Amygdala (tissue), 56 donors: ENCODE measurements around the gene OPN1SW.

Experiments used
- DNase-seq, 56 donors: peaks; one replicate each; lab custom pipeline; 2025; lab: John Stamatoyannopoulos, UW

The OPN1SW gene

GRCh38 chr7:128767475-128768110 lies 8.0 kb downstream of the OPN1SW start:
- DNase-seq, result no peak

DNA sequence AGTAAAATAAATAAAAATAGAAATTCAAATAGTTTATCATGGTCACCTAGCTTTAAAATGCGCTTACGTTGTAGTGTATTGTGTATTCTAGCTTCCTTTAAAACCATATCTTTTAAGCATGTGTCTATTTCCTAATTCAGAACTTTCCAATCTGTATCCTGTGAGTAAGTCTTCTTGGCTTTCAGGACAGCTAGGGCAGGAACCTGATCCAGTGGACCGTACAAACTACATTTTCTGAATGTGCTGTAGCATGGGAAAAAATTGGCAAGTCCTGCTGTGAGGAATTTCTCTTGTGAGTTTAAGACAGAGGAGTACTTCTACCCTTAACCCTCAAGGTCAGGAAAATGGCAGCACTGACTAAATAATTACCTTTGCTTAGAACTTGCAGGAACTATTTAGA lies 12.1 kb downstream of the OPN1SW start:
- DNase-seq, result no peak

- DNase-seq, result no peak
Observed at GRCh38 chr7:128759242-128759641, 16.4 kb downstream of the OPN1SW start.

- no peak for DNase-seq
Observed at GRCh38 chr7:128758553-128758952, 17.0 kb downstream of the OPN1SW start.

DNA sequence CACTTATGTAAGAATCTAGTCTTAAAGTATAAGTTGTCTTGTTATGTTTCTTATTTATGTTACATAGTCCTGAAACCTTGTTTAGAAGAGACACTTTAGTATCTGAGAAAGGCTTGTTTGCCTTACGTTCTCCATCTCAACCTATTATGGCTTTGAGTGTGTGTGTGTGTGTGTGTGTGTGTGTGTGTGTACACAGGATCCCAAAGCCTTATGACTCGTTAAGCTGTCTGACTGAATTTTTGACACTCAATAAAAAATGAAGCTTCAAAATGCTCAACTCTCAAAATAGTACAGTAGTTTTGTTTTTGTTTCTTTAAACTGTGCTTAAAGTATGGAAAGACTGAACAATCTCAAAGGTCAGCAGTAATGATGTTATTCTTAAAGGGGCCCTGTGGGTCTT lies 18.4 kb downstream of the OPN1SW start:
- no peak for DNase-seq

DNA sequence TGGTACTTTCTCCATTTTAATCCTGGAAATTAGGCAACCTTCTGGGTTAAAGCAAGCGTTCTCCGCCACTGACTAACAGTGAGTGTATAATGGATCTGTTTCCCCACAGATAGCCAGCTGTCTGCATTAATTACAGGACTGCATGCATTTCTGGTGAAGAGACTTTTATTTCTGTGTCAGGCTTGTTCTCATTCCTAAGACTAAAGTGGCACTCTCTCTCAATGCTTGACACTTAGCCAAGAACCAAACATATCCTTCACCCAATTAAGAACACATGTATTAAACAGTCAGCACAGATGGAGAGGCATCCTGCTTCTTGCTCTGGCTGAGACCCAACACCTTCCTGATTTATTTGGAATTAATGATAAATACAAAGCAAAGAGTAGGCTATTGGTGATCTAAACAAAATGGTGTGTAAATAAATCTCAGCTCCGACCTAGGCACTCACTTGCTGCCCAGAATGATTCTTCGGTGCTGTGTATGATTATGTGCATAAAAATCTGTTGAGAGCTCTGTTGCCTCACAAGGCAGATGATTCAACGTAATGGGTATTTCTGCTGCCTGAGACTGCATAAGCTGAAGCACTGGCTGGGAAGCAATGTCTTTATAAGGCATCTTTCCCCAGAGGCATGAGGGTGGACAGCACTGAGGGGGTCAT lies 19.6 kb downstream of the OPN1SW start:
- peak in 9 of 56 donors; percentile 2 to 58 (median 18) for DNase-seq

DNA sequence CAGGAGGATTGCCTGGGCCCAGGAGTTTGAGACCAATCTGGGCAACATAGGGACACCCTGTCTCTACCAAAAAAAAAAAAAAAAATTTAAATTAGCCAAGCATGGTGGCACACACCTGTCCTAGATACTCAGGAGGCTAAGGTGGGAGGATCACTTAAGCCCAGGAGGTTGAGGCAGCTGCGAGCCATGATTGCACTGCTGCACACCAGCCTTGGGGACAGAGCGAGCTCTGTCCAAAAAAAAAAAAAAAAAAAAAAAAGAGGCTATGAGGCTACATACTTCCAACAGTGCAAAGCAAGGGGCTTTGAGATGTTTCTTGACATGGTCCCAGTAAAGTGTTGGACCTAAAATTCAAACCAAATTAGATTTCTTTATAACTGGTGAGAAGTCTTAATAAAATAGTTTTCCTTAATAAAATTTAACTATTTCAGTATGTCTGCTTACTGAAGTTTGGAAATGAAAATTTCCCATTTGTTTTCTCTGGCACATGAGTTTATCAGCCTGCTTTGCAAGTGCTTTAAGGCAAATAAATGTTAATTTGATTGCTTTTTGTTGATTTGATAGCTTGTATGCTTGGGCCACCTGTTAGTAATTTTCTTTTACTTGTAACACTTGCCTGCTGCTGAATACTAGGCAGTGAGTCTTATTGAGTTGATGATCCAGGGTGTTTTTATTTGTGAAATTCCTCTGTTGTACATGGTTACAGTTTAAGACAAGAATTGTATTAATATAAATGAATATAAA lies 20.3 kb downstream of the OPN1SW start:
- no peak for DNase-seq

GRCh38 chr7:128752251-128752650 lies 23.3 kb downstream of the OPN1SW start:
- DNase-seq, result no peak

DNA sequence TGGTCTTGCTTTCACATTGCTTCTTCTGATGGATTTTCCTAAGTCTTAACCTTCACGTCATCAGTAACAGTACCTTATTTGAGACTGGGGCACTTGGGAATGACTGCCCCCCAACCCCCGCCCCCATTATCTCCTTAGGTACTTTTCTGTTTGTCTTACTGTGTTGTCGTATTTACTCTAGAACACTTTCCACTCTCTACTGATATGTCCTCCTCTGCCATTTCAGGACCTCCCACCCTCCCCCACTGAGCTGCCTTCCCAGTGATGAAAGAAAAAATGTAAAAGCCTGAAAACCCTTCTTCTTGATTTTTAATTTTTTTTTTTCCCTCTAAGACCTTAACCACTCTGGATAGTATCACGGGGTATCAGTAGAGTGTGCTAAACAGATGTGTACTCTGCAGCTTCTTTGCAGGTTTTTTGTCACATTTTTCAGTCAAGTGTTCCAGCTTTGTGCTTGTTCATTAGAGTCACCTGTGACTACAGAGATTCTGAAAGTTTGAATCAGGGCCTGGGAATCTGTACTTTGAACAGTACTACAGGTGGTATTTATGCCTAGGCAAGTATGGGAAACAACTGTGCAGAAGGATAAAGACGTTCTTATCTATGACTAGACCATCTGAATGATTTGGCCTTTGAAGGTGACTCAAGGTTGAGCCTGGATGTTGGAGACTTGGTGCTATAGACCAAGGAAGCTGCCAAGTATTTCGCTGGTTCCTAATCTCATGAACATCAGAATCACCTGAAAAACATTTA lies 28.1 kb downstream of the OPN1SW start:
- DNase-seq, result no peak

DNA sequence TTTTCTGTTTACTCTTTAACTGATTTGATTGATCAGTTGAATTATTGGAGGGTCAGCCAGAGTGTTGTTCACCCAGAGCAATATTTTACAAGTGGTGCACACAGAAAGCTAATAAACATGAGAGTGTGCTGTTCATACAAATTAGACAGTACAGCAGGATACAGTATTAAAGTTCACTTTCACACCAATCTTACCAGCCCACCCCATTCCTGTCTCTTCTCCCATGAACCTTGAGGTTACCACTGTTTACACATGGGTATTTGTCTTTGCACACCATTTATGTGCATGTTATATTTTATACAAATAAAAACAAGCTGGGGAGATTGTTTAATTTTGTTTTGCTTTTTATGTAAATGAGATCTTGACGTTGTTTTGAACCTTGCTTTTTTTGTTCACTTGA lies 29.9 kb downstream of the OPN1SW start:
- DNase-seq, result no peak

DNA sequence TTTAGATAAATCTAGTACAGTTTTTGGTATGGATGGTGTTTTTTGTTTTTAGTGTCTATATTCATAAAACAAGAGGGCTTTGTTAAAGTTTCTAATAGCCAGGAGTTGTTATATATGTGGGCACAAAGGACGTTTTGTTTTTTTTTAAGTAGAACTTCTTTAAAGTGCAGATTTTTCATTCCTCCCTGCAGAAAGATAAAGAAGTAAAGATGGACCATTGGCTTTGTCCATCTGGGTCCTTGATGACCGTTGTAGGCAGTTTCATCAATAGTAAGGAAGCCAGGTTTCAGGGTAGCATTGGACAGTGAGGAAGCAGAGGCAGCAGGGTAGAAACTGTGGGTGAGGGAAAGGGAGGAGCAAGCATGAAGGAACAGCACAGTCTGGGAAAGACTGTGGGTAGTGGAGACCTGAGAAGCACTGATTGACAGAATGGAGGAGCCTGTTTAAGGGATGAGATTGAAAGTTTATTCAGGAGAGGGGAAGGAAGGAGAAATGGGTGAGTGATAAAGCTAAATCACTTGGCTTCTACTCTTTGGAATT lies 31.2 kb downstream of the OPN1SW start:
- DNase-seq, result no peak

DNA sequence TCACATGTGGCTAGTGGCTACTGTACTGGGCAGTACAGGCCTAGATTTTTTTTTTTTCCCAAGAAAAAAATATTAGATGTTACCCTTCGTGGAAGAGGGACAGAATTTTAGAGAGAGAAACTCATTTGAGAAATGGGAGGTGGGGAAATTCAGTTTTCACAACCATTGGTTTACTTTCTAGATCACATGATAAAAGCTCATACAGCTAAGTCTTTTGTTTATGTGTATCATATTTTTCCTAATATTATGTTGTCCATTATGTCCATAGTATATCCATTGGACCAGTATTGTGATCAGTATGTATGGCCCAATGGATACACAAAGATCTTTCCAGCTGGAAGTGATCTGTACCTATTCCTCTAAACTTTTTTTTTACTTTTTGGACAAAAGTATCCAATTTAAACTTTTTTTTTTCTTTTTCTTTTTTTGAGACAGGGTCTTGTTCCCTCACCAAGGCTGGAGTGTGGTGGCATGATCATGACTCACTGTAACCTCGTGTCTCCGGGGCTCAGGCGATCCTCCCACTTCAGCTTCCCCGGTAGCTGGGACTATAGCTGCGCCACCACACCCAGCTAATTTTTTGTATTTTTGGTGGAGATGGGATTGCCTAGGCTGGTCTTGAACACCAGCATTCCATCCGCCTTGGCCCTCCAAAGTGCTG lies 32.4 kb downstream of the OPN1SW start:
- DNase-seq, result no peak

DNA sequence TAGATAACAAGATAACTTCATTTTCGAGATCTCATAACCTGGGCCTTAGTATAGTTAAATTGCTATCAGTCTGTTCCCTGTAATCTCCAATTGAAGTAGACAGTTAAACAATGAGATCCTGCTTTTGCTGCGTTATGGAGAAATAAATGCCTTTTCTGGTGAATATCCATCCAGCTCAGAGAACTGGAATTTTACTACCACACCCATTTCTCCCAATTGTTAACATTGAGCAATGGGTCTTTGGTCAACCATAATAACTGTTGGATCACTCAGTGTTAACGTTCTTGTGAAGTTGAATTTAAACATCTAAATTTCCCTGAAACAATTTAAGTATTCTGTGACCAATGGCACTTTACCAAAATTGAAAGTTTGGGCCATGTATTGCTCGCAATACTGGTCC lies 33.4 kb downstream of the OPN1SW start:
- DNase-seq, result no peak

- DNase-seq, result no peak
Observed at GRCh38 chr7:128741491-128741890, 34.1 kb downstream of the OPN1SW start.

GRCh38 chr7:128740996-128741395 lies 34.6 kb downstream of the OPN1SW start:
- no peak for DNase-seq

DNA sequence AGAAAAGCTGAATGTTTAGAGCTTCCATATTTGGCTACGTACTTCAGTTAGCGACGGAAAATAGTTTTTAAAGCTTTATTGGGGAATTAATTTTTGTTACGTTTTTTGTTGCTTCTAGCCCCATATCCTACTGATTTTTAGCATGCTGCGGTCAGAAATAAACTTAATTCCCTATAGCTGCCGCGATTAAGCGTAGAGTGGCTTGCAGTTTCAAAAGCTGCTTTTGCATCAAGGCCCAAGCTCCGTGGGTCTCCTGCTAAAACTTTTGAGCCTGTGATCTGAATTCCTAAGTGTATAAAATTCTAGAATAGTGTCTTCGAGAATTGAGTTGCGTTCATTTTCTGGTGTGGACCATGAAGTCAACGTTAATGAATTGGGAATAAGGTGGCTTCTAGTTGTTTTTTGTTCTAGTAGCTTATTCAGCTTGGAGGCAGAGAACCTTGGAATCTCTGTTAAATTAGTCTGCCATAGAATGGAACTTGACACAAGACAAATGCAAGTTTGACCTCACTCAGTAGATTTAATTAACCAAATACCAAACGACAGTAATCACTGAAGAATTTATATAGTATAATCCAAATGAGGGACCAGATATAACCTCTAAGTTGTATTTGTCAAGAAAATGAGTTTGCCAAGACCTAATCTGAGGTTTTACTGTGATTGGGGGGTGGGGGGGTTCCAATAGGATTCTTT lies 35.5 kb downstream of the OPN1SW start:
- no peak for DNase-seq

- DNase-seq, result peak; percentile 64 to 98 (median 92)
Observed at GRCh38 chr7:128739048-128739962, 36.3 kb downstream of the OPN1SW start, which contains the start of gene CALU. CALU (plus strand) TSS chr7:128739359; CDS start chr7:128748584, 9,225 bp downstream.

GRCh38 chr7:128738570-128739047 lies 37.0 kb downstream of the OPN1SW start:
- no peak for DNase-seq
